Measurements from ENCODE around the gene HOXD3. TPM values are rescaled to one million over a fixed set of nuclear protein-coding genes. Genes with fewer than 3 reads are reported as not detected.

Gene HOXD3
- total RNA-seq, 1 donor from 2014 or later = 1.7 TPM

DNA sequence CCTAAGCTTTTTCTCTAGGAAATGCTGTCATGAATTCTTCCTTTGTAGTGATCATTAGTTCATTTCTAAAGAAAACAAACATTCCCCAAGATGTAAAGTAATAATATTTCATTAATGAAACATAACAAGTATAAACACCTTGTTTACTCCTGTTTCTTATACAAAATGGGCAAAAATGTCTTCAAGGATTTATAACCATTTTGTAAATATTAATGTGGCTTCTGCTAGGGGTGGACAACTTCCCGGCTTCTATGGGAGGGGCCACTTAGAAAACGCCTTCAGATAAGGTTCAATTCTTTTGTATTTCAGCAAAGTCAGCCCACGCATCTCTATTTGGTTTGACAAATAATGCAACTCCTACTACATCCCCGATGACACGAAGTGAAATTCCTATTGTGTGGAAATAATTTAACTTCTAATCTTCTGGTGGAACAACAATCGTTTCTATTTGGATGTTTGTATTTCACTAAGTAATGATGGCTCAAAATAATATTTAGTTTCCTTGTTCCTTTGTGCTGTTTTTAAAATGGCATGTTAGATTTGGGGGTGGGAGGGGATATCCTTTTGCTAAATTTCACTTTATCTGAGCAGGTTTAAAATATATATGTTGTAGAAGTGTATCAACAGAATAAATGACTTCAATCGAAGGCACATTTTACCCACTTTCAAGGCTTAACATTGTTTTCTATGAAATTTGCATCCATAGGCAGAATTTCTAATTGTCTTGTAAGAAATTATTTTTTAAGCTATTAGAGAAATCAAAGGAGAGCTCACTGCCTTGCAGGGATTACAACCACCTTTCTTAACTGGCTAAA lies 16.7 kb downstream of the HOXD3 start:
- H3K27ac ChIP-seq = no peak overlapping the region
- TF ChIP-seq, protein P1, sequence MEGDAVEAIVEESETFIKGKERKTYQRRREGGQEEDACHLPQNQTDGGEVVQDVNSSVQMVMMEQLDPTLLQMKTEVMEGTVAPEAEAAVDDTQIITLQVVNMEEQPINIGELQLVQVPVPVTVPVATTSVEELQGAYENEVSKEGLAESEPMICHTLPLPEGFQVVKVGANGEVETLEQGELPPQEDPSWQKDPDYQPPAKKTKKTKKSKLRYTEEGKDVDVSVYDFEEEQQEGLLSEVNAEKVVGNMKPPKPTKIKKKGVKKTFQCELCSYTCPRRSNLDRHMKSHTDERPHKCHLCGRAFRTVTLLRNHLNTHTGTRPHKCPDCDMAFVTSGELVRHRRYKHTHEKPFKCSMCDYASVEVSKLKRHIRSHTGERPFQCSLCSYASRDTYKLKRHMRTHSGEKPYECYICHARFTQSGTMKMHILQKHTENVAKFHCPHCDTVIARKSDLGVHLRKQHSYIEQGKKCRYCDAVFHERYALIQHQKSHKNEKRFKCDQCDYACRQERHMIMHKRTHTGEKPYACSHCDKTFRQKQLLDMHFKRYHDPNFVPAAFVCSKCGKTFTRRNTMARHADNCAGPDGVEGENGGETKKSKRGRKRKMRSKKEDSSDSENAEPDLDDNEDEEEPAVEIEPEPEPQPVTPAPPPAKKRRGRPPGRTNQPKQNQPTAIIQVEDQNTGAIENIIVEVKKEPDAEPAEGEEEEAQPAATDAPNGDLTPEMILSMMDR (IDR thresholded peaks at IDR 0.05) = no peak
- peaks cover 14% of the 10 kb centered on the region for H3K4me1 ChIP-seq
- DNase-seq (no peak), ATAC-seq (no peak)
- H3K9me3 ChIP-seq = no peaks in the 10 kb centered on the region
- intact Hi-C loops (cut with DNase I) = no loop called here
- peaks cover 87% of the 10 kb centered on the region for H3K27me3 ChIP-seq
- no peak overlapping the region for H3K4me3 ChIP-seq
- no peaks in the 10 kb centered on the region for H3K36me3 ChIP-seq

DNA sequence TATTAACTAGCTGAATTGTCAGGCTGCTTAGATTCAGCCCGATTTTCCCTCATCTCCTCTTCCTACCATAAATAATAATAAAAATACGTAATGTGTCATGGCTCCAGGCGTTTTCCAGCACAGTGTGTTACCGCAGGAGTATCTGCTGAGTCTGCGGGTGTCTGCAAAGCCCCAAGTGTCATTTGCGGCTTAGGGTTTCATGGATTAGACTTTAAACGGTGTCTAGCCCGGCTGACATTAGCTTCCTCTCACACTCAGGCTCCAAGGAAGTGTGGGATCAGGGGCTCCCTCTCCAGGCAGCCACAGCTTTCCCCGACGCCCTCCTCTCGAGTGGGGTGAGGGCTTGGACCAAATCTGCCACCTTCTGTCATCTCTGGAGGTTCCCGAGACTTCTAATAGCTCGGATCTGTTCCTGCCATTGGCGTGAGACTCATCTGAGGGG lies 17.3 kb downstream of the HOXD3 start:
- ATAC-seq (no peak), DNase-seq (no peak)
- Histone ChIP-seq H3K27me3 (peaks cover 90% of the 10 kb centered on the region), H3K4me3 (no peak overlapping the region), H3K27ac (no peak overlapping the region), H3K36me3 (no peaks in the 10 kb centered on the region), H3K4me1 (peaks cover 14% of the 10 kb centered on the region), H3K9me3 (no peaks in the 10 kb centered on the region)
- TF ChIP-seq, protein P1 (IDR thresholded peaks at IDR 0.05) = no peak
- intact Hi-C loops (cut with DNase I) = no loop called here

- ATAC-seq (no peak), DNase-seq (no peak)
- H3K27ac ChIP-seq = no peak overlapping the region
- H3K36me3 ChIP-seq = no peaks in the 10 kb centered on the region
- H3K9me3 ChIP-seq = no peaks in the 10 kb centered on the region
- TF ChIP-seq, protein P1 (IDR thresholded peaks at IDR 0.05) = no peak
- no peak overlapping the region for H3K4me3 ChIP-seq
- H3K27me3 ChIP-seq = peaks cover 91% of the 10 kb centered on the region
- peaks cover 14% of the 10 kb centered on the region for H3K4me1 ChIP-seq
- intact Hi-C loops (cut with DNase I) = no loop called here
These were observed 18.0 kb downstream of the HOXD3 start for GRCh38 chr2:176174824-176175708.

DNA sequence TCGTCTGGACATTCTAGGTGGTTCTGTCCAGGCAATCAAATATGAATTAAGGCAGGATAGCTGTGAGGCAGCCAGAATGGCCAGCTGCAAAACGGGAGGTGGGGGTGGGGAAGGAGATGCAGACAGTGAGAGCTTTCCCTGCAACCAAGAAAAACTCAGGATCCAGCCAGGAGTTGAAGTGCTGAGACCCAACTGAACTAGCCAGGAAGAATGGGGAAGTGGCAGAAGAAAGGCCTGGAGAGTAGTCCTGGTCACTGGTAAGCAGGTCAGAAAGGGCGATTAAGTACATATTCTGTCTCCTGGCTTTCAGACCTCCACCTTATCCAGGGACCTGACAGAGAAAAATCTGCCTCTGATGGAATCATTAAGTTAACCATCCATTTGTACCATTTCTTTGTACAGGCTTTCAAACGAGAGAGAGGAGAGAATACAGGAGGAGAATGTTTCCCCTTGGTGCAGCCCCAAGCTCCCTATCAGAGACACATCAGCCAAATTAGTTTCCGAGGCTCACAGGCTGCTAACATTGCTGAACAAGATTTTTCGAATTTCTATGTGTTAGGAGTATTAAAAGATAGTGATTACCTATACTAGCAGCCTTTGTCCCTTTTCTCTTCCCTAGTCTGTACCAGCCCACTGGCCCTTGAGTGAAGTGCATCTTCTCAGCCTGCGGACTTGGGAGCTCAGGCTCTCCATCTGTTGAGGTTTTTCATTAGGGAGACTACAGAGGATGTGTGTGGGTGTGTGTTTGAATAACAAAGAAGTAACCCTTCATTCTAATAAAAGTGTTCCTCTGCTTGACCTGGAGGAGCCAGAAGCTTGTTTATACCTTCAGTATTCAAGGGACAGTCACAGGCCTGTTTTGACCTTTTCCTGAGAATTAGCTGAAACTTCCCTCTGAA lies 18.9 kb downstream of the HOXD3 start:
- no peak overlapping the region for H3K27ac ChIP-seq

More for the DNA sequence above, 18.9 kb downstream of the HOXD3 start:
- Histone ChIP-seq H3K4me1 (peaks cover 14% of the 10 kb centered on the region), H3K27me3 (peaks cover 90% of the 10 kb centered on the region), H3K9me3 (no peaks in the 10 kb centered on the region), H3K36me3 (no peaks in the 10 kb centered on the region), H3K4me3 (no peak overlapping the region)
- DNase-seq = no peak
- intact Hi-C loops (cut with DNase I) = no loop called here
- no peak for ATAC-seq
- TF ChIP-seq, protein P1 (IDR thresholded peaks at IDR 0.05) = no peak
